ENCODE measurements around the gene SAMD4B.

Gene SAMD4B

GRCh38 chr19:39400061-39400460 lies 57.8 kb downstream of the SAMD4B start:
- peak overlapping the region; percentile 60 for H3K27ac Mint-ChIP-seq
- peaks cover 18% of the 10 kb centered on the region for H3K36me3 Mint-ChIP-seq (ENCODE audit: low read depth)
- no peaks in the 10 kb centered on the region for H3K9me3 Mint-ChIP-seq
- no peak overlapping the region for H3K4me3 Mint-ChIP-seq
- no peaks in the 10 kb centered on the region for H3K27me3 Mint-ChIP-seq
- H3K4me1 Mint-ChIP-seq (ENCODE audit: low read depth) = peaks cover 84% of the 10 kb centered on the region

- Mint-ChIP-seq H3K27me3 (no peaks in the 10 kb centered on the region), H3K9me3 (no peaks in the 10 kb centered on the region), H3K4me1 (ENCODE audit: low read depth) (peaks cover 92% of the 10 kb centered on the region), H3K36me3 (ENCODE audit: low read depth) (peaks cover 11% of the 10 kb centered on the region), H3K27ac (peak overlapping the region; percentile 97), H3K4me3 (peak overlapping the region; percentile 74)
Observed at GRCh38 chr19:39401070-39401548, 58.9 kb downstream of the SAMD4B start.

- Mint-ChIP-seq H3K4me3 (peak overlapping the region; percentile 74), H3K27me3 (no peaks in the 10 kb centered on the region), H3K9me3 (no peaks in the 10 kb centered on the region), H3K27ac (peak overlapping the region; percentile 97), H3K36me3 (ENCODE audit: low read depth) (peaks cover 11% of the 10 kb centered on the region), H3K4me1 (ENCODE audit: low read depth) (peaks cover 95% of the 10 kb centered on the region)
Observed at GRCh38 chr19:39401549-39402345, 59.5 kb downstream of the SAMD4B start.

- Mint-ChIP-seq H3K9me3 (no peaks in the 10 kb centered on the region), H3K4me1 (ENCODE audit: low read depth) (peaks cover 86% of the 10 kb centered on the region)
Observed at GRCh38 chr19:39402346-39403300, 60.4 kb downstream of the SAMD4B start.

GRCh38 chr19:39403331-39404312 lies 61.4 kb downstream of the SAMD4B start:
- Mint-ChIP-seq H3K4me1 (ENCODE audit: low read depth) (peaks cover 84% of the 10 kb centered on the region), H3K4me3 (peak overlapping the region; percentile 74), H3K27me3 (no peaks in the 10 kb centered on the region)

More at GRCh38 chr19:39402346-39403300, 60.4 kb downstream of the SAMD4B start:
- no peaks in the 10 kb centered on the region for H3K27me3 Mint-ChIP-seq
- peak overlapping the region; percentile 74 for H3K4me3 Mint-ChIP-seq
- peaks cover 11% of the 10 kb centered on the region for H3K36me3 Mint-ChIP-seq (ENCODE audit: low read depth)
- peak overlapping the region; percentile 97 for H3K27ac Mint-ChIP-seq

GRCh38 chr19:39405261-39405957 lies 63.2 kb downstream of the SAMD4B start:
- H3K27ac Mint-ChIP-seq = peak overlapping the region; percentile 67
- no peaks in the 10 kb centered on the region for H3K9me3 Mint-ChIP-seq
- peaks cover 15% of the 10 kb centered on the region for H3K36me3 Mint-ChIP-seq (ENCODE audit: low read depth)
- H3K27me3 Mint-ChIP-seq = no peaks in the 10 kb centered on the region
- peak overlapping the region; percentile 52 for H3K4me3 Mint-ChIP-seq
- H3K4me1 Mint-ChIP-seq (ENCODE audit: low read depth) = peaks cover 74% of the 10 kb centered on the region

More at GRCh38 chr19:39403331-39404312, 61.4 kb downstream of the SAMD4B start:
- Mint-ChIP-seq H3K36me3 (ENCODE audit: low read depth) (peaks cover 17% of the 10 kb centered on the region), H3K27ac (peak overlapping the region; percentile 97), H3K9me3 (no peaks in the 10 kb centered on the region)

- Mint-ChIP-seq H3K27ac (peak overlapping the region; percentile 88), H3K4me3 (peak overlapping the region; percentile 84), H3K36me3 (ENCODE audit: low read depth) (peaks cover 15% of the 10 kb centered on the region), H3K9me3 (no peaks in the 10 kb centered on the region), H3K27me3 (no peaks in the 10 kb centered on the region), H3K4me1 (ENCODE audit: low read depth) (peaks cover 74% of the 10 kb centered on the region)
Observed at GRCh38 chr19:39405958-39406655, 63.9 kb downstream of the SAMD4B start.

GRCh38 chr19:39406656-39407409 lies 64.6 kb downstream of the SAMD4B start, which contains the start of gene ZFP36:
Gene ZFP36, plus strand, starts transcription at chr19:39406847. Its CDS starts 58 bp downstream, at chr19:39406905.
- Mint-ChIP-seq H3K27me3 (no peaks in the 10 kb centered on the region), H3K4me1 (ENCODE audit: low read depth) (peaks cover 74% of the 10 kb centered on the region), H3K9me3 (no peaks in the 10 kb centered on the region), H3K36me3 (ENCODE audit: low read depth) (peaks cover 15% of the 10 kb centered on the region), H3K27ac (peak within 1 kb of the TSS; percentile 92), H3K4me3 (peak within 1 kb of the TSS; percentile 84)

- Mint-ChIP-seq H3K4me1 (ENCODE audit: low read depth) (peaks cover 74% of the 10 kb centered on the region), H3K27ac (peak overlapping the region; percentile 92), H3K9me3 (no peaks in the 10 kb centered on the region), H3K27me3 (no peaks in the 10 kb centered on the region), H3K36me3 (ENCODE audit: low read depth) (peaks cover 15% of the 10 kb centered on the region), H3K4me3 (peak overlapping the region; percentile 84)
Observed at GRCh38 chr19:39407410-39407659, 65.1 kb downstream of the SAMD4B start.

GRCh38 chr19:39407660-39408391 lies 65.6 kb downstream of the SAMD4B start:
- Mint-ChIP-seq H3K27me3 (no peaks in the 10 kb centered on the region), H3K27ac (peak overlapping the region; percentile 92), H3K4me3 (peak overlapping the region; percentile 84), H3K4me1 (ENCODE audit: low read depth) (peaks cover 69% of the 10 kb centered on the region), H3K36me3 (ENCODE audit: low read depth) (peaks cover 15% of the 10 kb centered on the region), H3K9me3 (no peaks in the 10 kb centered on the region)

GRCh38 chr19:39408392-39409207 lies 66.4 kb downstream of the SAMD4B start:
- no peaks in the 10 kb centered on the region for H3K27me3 Mint-ChIP-seq
- peak overlapping the region; percentile 88 for H3K27ac Mint-ChIP-seq
- H3K36me3 Mint-ChIP-seq (ENCODE audit: low read depth) = peaks cover 15% of the 10 kb centered on the region
- H3K4me1 Mint-ChIP-seq (ENCODE audit: low read depth) = peaks cover 63% of the 10 kb centered on the region
- no peaks in the 10 kb centered on the region for H3K9me3 Mint-ChIP-seq
- H3K4me3 Mint-ChIP-seq = peak overlapping the region; percentile 84

Data from stimulated activated naive CD8-positive, alpha-beta T cell treated with anti-CD3 and anti-CD28 coated beads, Interleukin-15, Interleukin-2, amounts not matched to agents 100 ng/mL and 50 ng/mL, for 24 hours (primary cell).